ENCODE measurements around the gene TBC1D4. TPM values are rescaled to one million over a fixed set of nuclear protein-coding genes. Genes with fewer than 3 reads are reported as not detected.

The TBC1D4 gene
- polyA plus RNA-seq, 1 of the 3 experiments (the other 2 are of a cell fraction) = 8.8 TPM

DNA sequence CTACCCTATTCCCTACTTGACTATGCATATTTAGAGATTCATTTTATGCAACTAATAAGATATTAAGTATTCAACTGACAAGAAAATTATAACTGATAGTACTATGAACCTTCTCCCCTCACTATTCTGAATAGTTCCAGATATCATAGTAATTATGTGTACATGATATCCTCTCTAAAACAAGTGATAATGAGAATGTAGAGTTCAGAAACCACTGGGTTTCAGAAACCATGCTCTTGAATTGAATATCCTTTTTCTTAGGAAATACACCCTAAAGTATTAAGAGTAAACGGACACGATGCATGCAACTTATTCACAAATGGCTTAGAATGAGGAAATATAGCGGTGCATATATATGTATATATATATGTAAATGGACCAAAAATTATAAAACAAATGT, 160.9 kb downstream of the TBC1D4 start (continued):
- TF ChIP-seq FOXM1 (IDR thresholded peaks at IDR 0.05; ENCODE audit: low read depth) (no peak), GATA2 (CRISPR knock-in tag; IDR thresholded peaks at IDR 0.05) (no peak)

DNA sequence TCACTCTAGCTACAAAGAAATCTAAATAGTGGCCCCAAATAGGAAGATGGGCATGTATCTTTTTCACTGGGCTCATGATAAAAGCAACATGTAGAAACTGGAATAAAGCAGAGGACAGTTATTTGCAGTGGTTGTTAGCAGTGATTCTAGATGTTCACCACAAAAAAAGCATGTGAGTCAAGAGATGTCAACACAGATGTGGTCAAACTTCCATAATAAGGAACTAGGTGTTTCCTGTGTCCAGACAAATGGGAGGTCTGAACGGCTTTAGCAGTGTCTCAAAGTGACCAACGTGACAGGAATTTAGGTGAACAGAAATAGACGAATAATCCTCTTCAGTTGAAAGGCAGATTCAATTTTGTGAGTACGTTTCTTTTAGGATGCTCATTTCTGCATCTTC, 162.7 kb downstream of the TBC1D4 start:
- Histone ChIP-seq H3K36me3 (replicated peaks in 1 of 2; ENCODE audit: control insufficient read depth in 1 of 2, insufficient read depth in 2 of 2, low read length in 1 of 2) (peaks cover 0 to 7% of the 10 kb centered on the region in 2 experiments), H3F3A (replicated peaks; ENCODE audit: insufficient read depth) (no peaks in the 10 kb centered on the region), H3K79me2 (ENCODE audit: insufficient read depth) (no peaks in the 10 kb centered on the region), H3K4me2 (no peak overlapping the region), H4K20me1 (ENCODE audit: insufficient read depth) (no peaks in the 10 kb centered on the region), H2AFZ (ENCODE audit: low read depth) (no peak overlapping the region), H3K27me3 (ENCODE audit: insufficient read depth) (no peaks in the 10 kb centered on the region), H3K4me3 (ENCODE audit: low read depth in 2 of 2, low read length in 1 of 2) (no peak overlapping the region), H3K9me2 (no peaks in the 10 kb centered on the region), H3K9me3 (no peaks in the 10 kb centered on the region), H3K4me1 (ENCODE audit: control insufficient read depth in 1 of 2, insufficient read depth in 2 of 2, low read depth in 1 of 2, low read length in 1 of 2) (peaks cover 2 to 14% of the 10 kb centered on the region in 2 experiments; a peak in 3 of 4 replicates), H3K9ac (no peak overlapping the region), H3K27ac (ENCODE audit: low read depth in 2 of 2, low read length in 1 of 2) (no peak overlapping the region)
- DNase-seq = no peak
- 90% methylated on average over 4 of the region's 4 CpGs for WGBS (ENCODE audit: low lambda C conversion rate)
- POLR2A ChIA-PET = no interaction called here
- TF ChIP-seq, protein P1, sequence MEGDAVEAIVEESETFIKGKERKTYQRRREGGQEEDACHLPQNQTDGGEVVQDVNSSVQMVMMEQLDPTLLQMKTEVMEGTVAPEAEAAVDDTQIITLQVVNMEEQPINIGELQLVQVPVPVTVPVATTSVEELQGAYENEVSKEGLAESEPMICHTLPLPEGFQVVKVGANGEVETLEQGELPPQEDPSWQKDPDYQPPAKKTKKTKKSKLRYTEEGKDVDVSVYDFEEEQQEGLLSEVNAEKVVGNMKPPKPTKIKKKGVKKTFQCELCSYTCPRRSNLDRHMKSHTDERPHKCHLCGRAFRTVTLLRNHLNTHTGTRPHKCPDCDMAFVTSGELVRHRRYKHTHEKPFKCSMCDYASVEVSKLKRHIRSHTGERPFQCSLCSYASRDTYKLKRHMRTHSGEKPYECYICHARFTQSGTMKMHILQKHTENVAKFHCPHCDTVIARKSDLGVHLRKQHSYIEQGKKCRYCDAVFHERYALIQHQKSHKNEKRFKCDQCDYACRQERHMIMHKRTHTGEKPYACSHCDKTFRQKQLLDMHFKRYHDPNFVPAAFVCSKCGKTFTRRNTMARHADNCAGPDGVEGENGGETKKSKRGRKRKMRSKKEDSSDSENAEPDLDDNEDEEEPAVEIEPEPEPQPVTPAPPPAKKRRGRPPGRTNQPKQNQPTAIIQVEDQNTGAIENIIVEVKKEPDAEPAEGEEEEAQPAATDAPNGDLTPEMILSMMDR (IDR thresholded peaks at IDR 0.05) = no peak
- TF ChIP-seq MXI1 (IDR thresholded peaks at IDR 0.05; ENCODE audit: low read depth, low read length) = no peak
- CTCF ChIA-PET = no interaction called here

DNA sequence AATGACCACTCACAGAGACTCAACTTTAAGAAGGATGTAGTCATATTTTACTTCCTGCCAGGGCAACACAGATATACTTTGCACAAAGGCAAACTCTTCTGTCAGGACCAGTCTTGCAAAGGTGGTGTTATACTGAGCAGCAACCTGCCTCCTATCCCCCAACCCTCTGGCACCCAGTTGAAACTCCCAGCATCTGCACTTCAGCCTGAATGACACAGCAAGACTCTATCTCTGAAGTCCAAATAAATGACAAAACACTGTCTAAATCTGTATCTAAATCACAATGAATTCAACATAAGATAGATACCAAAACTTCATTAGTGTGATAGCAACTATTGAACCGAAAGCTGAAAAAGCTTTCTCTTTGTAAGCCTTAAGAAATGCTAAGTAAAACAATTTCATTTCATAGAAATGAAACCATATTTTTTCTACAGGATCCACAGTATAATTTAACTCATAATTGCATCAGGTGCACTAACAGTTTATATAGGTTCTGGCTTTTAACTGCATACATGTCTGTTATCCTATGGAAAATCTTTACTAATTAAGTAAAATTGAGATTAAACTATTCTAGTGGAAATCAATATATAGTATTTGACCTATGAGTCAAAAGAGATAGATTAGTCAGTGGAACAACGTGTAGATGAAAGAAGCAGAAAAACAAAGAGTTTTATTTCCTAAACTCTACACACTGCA, 163.7 kb downstream of the TBC1D4 start:
- Histone ChIP-seq H2AFZ (ENCODE audit: low read depth) (no peak overlapping the region), H3K9me2 (no peaks in the 10 kb centered on the region), H3K27ac (ENCODE audit: low read depth in 2 of 2, low read length in 1 of 2) (no peak overlapping the region), H3K79me2 (ENCODE audit: insufficient read depth) (no peaks in the 10 kb centered on the region), H3K4me2 (no peak overlapping the region), H3K9me3 (no peaks in the 10 kb centered on the region), H3K27me3 (ENCODE audit: insufficient read depth) (no peaks in the 10 kb centered on the region), H4K20me1 (ENCODE audit: insufficient read depth) (no peaks in the 10 kb centered on the region), H3K9ac (no peak overlapping the region), H3K36me3 (replicated peaks in 1 of 2; ENCODE audit: control insufficient read depth in 1 of 2, insufficient read depth in 2 of 2, low read length in 1 of 2) (peaks cover 0 to 7% of the 10 kb centered on the region in 2 experiments), H3K4me3 (ENCODE audit: low read depth in 2 of 2, low read length in 1 of 2) (no peak overlapping the region), H3F3A (replicated peaks; ENCODE audit: insufficient read depth) (no peaks in the 10 kb centered on the region), H3K4me1 (ENCODE audit: control insufficient read depth in 1 of 2, insufficient read depth in 2 of 2, low read depth in 1 of 2, low read length in 1 of 2) (peaks cover 2 to 14% of the 10 kb centered on the region in 2 experiments; a peak in 2 of 4 replicates)
- TF ChIP-seq TEAD4 (IDR thresholded peaks at IDR 0.05; ENCODE audit: borderline replicate concordance, insufficient read depth) (no peak), TAF1 (IDR thresholded peaks at IDR 0.05; ENCODE audit: borderline replicate concordance, low read depth, low read length) (no peak)
- TF ChIP-seq, protein P1 (IDR thresholded peaks at IDR 0.05) = no peak
- ChIA-PET POLR2A (no interaction called here), CTCF (no interaction called here)
- WGBS (ENCODE audit: low lambda C conversion rate) = 88% methylated on average over 2 of the region's 2 CpGs
- DNase-seq = no peak

All from SK-N-SH (cell line).